Fibroblast of the aortic adventitia (primary cell): Measurements from ENCODE around the gene CCDC154. TPM values are rescaled to one million over a fixed set of nuclear protein-coding genes. Genes with fewer than 3 reads are reported as not detected.

Source experiments
- DNase-seq: peaks from one replicate; pipeline ENCODE4 v3.0.0-alpha.2; 2010; ENCODE audit warnings: low read depth
- H3K4me3 ChIP-seq: 2 replicates; pipeline ENCODE4 v1.5.1; 2011; ENCODE audit warnings: low read depth, mild to moderate bottlenecking, control low read depth, low read length, moderate library complexity
- total RNA-seq: library from RNA; depleted of rRNA; stranded (reverse); fragments of >200 nt; gene quantifications from 2 replicates; pipeline ENCODE4 v1.2.3, GENCODE V29; 2012; ENCODE audit warnings: low replicate concordance
- TF ChIP-seq, protein P1 (sequence below): IDR thresholded peaks from 2 replicates; pipeline ENCODE4 v1.5.1; 2011; ENCODE audit warnings: mild to moderate bottlenecking, low read length, control low read depth, inconsistent platforms; ENCODE audit not compliant: insufficient read depth

Gene CCDC154
- total RNA-seq, 1 donor: 0.36 TPM

DNA sequence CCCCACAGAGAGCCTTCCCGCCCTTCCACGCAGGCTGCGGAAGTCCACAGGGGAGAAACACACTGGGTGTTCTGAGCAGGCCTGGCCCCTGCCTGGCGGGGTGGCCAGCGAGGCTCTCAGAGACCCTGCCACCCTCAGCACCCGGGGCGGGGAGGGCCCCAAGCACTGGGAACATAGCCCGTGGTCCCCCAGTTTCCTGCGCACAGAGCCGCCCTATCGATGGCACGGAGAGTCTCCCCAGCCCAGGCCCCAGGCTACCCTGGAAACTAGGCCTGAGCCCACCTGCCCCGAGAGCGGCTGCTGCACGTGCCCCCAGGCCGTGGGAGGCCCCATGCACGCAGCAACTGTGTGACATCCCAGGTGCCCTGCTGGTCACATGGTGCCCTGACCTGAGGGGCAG is 10.2 kb upstream of the CCDC154 start:
- H3K4me3 ChIP-seq: no peak overlapping the region
- TF ChIP-seq, protein P1, sequence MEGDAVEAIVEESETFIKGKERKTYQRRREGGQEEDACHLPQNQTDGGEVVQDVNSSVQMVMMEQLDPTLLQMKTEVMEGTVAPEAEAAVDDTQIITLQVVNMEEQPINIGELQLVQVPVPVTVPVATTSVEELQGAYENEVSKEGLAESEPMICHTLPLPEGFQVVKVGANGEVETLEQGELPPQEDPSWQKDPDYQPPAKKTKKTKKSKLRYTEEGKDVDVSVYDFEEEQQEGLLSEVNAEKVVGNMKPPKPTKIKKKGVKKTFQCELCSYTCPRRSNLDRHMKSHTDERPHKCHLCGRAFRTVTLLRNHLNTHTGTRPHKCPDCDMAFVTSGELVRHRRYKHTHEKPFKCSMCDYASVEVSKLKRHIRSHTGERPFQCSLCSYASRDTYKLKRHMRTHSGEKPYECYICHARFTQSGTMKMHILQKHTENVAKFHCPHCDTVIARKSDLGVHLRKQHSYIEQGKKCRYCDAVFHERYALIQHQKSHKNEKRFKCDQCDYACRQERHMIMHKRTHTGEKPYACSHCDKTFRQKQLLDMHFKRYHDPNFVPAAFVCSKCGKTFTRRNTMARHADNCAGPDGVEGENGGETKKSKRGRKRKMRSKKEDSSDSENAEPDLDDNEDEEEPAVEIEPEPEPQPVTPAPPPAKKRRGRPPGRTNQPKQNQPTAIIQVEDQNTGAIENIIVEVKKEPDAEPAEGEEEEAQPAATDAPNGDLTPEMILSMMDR: no peak
- DNase-seq: no peak

DNA sequence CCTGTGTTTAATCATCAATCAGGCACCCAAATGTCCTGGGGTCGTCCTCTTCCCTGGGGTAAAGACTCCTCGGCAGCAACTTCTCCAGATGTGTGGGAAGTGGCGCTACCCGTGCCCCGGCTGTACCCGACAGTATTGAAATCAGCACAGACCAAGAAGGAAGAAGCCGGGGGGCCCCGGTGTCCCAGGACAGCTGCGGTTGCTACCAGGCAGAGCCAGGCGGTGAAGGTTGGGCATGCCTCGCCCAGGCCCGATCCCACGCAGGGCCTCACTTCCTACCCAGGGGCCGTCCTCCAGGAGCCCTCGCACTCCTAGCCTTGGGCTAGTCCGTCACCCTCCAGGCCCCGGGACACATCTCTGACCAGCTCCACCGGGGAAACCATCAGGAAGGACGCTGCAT is 9.0 kb upstream of the CCDC154 start:
- TF ChIP-seq, protein P1: no peak
- no peak for DNase-seq
- no peak overlapping the region for H3K4me3 ChIP-seq

DNA sequence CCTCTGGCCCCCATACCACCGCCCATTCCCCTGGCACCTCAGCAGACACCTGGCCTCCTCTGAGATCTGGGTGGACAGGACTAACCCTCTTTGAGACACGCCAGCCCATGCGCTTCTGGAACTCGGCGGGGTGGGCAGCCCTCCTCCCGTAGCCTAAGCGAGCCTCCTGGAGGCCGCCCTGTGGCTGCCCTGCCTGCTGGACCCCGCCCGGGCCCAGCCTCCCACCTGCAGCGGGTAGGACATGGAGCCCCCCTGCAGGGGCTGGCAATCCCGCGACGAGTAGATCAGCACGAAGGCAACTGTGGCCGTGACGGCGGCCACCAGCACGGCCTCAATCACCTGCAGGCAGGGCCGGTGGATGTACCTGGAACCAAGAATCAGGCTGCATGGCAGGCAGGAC is 8.2 kb upstream of the CCDC154 start:
- TF ChIP-seq, protein P1: no peak
- no peak overlapping the region for H3K4me3 ChIP-seq
- no peak for DNase-seq

DNA sequence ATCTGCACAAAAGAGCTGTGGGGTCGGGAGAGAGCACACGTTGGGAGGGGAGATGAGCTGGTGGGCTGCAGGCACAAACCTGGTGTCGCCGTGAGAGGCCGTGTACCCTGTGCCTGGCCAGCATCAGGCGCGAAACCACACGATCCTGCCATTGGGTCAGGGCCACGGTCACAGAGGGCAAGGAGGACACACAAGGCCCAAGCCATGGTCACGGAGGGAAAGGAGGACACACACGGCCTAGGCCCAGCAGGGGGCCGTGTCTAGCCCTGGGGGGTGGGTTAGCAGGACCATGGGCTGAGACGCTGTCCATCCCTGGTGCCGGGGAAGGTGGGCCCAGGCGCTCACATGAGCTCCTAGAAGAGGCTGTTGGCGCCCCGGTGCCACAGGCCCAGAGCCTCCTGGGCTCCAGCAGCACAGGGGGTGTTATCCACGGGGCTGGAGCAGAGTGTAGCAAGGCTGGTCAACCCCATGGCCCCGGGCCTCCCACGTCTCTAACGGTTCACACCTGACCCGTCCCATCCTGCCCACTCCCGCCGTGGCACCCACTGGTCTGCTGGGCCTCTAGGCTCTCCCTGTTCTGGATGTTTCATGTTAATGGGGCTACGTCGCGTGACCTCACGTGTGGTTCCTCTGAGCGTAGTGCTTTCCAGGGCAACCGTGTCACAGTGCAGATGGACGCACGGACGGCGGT is 7.5 kb upstream of the CCDC154 start:
- no peak overlapping the region for H3K4me3 ChIP-seq
- DNase-seq: no peak
- TF ChIP-seq, protein P1: no peak

DNA sequence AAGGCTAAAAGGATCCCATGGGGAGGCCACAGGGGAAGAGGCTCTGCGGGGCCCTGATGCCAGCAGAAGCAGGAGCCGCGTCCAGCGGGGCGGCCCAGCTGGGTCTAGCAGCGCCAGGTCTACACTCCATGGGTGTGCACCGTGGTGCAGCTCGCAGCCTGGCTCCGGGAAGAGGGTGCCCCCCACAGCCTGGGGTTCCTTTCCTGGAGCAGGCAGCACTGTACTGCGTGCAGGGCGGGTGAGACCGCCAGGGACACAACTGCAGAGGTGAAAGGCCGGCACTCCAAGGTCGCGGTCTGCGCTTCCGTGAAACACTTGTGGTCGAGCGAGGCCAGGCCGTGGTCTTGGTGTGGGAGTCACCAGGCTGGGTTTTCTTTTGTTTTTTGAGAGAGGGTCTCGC is 6.5 kb upstream of the CCDC154 start:
- TF ChIP-seq, protein P1: no peak
- no peak for DNase-seq
- no peak overlapping the region for H3K4me3 ChIP-seq

DNA sequence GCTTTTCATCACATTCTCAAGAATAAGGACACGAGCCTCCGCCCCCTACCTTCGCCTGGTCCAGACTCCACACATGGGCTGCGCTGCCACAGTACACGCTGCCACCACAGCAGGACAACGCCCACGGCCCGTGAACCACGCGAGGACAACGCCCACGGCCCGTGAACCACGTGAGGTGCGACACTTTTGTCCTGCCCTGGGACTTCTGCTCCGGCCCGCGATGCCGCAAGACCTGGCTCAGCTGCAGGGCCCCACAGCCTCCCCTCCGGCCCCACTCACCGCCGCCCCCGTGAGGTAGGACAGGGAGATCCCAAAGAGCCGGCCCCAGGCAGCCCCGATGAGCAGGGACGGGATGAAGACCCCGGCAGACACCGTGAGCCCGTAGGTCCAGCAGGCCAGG is 5.9 kb upstream of the CCDC154 start:
- TF ChIP-seq, protein P1: no peak
- no peak for DNase-seq
- no peak overlapping the region for H3K4me3 ChIP-seq

DNA sequence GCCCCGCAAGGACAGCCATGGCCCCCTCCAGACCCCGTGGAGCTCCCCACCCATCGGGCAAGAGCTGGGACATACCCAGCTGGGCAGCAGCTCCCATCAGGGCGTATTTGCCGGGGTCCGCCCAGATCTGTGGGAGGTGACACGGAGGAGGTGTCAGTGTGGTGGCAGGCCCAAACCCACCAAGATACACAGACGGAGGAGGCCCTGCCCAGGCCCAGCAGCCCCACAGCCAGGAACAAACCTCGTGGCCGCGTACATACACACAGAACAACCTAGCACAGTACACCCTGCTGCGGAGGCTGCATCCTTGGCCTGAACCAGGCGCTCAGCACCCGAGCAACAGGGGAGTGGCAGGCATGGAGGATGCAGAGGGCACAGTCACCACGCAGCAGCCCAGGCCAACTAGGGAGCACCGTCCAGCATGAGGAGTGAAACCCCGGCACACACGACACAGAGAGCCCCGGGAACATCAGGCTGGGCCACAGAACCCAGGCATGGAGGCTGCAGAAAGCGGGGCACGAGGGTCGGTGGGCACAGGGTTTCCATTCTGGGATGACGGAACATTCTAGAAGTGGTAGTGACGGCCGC is 4.9 kb upstream of the CCDC154 start:
- no peak overlapping the region for H3K4me3 ChIP-seq
- TF ChIP-seq, protein P1: no peak
- no peak for DNase-seq
